GM19043 (cell line): ENCODE results near the gene EPHA8.

ENCODE experiments used
- ATAC-seq: cut with Tn5 transposase; IDR thresholded peaks from one replicate; pipeline ENCODE4 v1.9.1; 2021; ENCODE audit warnings: low read depth; ENCODE audit not compliant: unreplicated experiment

The EPHA8 gene

DNA sequence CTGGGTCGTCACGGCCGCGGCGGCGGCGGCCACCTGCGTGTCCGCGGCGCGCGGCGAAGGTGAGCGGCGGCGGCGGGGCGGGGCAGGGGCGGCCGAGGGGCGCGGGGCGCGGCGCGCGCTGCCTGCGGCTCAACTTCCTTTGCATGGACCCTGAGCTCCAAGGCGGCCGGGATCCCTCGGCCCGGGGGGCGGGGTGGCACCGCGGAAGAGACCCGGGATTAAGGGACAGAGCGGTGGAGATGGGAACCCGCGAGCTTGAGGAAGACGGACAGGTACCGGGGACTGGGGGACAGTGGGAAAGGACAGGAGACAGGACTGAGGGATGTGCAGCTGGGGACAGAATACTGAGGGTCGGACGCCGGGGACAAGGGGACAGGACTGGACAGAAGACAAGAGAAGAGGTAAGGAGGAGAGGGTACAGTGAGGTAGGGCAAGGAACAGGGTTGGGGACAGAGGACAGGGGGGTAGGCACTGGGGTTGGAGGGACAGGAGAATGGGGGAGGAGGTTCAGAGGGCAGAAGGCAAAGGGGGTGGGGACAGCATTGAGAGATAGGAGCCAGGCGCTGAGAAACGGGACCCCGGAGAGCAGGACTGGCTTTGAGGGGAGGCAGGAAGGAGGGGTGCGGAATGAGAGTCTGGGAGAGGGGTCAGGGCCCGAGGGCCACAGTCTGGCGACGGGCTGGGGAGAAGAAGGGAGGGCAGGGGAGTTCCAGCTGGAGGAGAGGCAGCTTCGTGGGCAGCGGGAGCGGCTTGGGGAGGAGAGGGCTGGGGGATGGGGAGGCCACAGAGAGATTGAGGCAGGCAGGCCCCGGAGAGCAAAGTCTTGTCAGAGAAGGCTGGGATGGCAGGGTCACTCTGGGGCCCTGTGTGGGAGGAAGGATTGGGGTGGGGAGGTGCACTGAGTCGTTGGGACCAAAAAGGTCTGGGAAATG, 648 bp downstream of the EPHA8 start:
- ATAC-seq: no peak

GRCh38 chr1:22566161-22566560, 2.9 kb downstream of the EPHA8 start:
- no peak for ATAC-seq

DNA sequence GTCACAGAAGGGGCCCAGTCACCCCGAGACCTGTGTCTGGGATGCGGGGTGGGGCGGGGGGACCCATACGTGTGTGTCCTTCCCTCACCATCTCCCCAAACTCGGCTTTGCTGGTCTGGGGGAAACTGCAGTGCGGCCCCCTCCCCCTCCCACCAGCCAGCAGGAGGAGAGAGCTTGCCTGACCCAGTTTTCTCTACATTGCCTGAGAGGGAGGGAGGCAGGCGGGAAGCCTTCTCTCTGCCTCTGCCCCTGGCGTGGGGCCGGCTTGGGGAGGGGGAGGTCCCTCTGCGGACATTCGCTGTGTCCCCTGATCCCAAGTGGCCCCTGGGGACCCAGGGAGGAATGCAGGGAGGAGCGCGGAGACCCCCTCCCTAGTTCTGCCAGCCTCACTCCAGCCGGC, 3.9 kb downstream of the EPHA8 start:
- ATAC-seq: no peak

GRCh38 chr1:22567994-22568393, 4.7 kb downstream of the EPHA8 start:
- ATAC-seq: no peak

- ATAC-seq: no peak
Observed at GRCh38 chr1:22569269-22569668, 6.0 kb downstream of the EPHA8 start.

DNA sequence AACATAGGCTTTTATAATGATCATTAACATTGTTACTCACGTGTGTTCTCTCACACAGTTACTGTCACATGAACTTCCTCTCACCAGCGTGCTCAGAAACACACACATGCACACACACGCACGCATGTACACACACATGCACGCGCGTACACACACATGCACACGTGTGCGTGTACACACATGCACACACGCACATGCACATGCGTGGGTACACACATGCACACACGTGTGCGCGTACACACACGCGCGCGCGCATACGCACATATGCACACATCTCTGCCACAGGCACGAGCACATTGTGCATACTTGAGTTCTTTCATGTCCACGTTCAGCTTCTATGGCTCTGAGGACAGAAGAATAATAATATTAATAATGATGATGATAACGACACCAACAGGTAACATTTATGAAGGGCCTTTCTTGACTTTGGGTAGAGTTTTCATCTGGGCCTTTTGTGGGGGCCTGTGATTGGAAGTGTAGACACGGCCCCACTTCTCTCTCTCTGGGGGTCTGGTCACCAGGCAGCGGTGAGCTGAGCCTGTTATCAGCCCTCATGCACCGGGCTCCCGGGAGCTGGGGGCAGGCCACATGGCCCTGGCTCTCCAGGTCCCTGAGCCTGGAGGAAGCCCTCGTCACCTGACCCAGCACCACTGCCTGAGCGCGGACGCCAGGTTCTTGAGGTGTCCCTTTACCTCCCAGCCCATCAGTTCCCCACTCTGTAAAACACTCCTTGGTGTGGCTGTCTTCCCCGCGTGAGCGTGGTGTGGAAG, 7.0 kb downstream of the EPHA8 start:
- ATAC-seq: no peak

GRCh38 chr1:22572818-22573217, 9.5 kb downstream of the EPHA8 start:
- no peak for ATAC-seq

DNA sequence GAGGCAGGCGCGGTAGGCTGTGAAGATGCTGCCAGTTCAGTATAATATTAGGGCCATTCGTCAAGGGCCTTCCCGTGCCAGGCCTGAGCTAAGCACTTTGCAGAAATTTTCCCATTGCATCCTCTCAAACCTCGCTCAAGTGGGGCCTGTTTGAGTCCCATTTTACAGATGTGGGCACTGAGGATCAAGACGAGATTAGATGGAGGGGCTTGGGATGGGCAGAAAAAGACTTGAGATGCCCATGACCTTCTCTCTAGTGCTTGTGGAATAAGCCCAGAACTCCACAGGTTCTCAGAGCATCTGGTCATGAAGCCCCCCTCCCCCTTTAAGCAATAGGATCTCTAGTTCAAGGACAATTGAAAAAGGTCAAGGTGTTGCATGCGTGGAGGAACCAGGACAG, 9.9 kb downstream of the EPHA8 start:
- no peak for ATAC-seq

DNA sequence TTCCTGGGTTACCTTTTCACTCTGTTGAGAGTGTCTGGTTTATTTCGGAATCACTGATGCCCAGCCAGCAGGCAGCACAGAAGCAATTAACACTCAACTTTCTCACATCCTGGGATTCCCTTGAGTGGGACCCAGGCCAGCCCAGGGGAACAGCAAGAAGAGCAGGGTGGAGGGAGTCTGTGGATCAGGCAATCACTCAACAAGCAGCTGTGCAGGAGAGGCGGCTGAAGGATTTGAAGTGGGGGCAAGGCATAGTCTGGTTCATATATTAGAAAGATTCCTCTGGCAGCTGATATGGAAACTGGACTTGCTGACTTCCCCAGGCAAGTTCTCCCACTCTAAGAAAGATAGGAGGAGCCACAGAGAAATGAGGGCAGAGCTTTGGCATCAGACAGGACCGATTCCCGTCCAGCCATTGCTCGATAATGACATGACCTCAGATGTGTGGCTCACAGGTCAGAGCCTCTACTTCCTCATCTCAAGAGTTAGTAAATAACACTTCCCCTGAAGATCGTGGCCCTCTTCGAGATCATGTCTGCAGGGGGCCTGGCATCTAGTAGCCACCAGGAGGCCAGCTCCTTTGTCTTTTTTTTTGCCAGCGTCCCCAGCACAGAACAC, 12.4 kb downstream of the EPHA8 start:
- ATAC-seq: no peak

DNA sequence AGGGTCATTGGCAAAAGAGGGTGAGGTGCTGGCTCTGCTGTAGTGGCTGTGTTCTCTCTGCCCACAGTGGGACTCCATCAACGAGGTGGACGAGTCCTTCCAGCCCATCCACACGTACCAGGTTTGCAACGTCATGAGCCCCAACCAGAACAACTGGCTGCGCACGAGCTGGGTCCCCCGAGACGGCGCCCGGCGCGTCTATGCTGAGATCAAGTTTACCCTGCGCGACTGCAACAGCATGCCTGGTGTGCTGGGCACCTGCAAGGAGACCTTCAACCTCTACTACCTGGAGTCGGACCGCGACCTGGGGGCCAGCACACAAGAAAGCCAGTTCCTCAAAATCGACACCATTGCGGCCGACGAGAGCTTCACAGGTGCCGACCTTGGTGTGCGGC, 12.9 kb downstream of the EPHA8 start:
- no peak for ATAC-seq

- no peak for ATAC-seq
Observed at GRCh38 chr1:22576617-22577016, 13.3 kb downstream of the EPHA8 start.

DNA sequence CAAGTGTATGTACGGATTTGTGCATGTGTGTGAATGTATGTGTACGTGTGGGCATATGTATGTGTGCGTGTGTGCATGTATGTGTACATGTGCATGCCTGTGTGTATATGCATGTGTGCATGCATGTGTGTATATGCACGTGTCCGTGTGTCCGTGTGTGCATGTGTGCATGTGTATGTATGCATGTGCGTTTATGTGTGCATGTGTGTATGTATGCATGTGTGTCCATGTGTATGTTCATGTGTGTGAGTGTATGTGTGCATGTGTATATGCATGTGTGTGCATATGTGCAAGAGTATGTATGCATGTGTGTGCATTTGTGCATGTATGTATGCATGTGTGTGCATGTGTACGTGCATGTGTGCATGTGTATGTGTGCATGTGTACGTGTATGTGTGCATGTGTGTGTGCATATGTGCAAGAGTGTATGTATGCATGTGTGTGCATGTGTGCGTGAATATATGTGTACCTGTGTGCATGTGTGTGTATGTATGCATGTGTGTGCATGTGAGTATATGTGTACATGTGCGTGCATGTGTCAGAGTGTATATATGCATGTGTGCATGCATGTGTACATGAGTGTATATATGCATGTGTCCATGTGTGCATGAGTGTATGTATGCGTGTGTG, 15.6 kb downstream of the EPHA8 start:
- ATAC-seq: no peak

- ATAC-seq: no peak
Observed at GRCh38 chr1:22579541-22580155, 16.4 kb downstream of the EPHA8 start.

- no peak for ATAC-seq
Observed at GRCh38 chr1:22582661-22583635, 19.7 kb downstream of the EPHA8 start.

DNA sequence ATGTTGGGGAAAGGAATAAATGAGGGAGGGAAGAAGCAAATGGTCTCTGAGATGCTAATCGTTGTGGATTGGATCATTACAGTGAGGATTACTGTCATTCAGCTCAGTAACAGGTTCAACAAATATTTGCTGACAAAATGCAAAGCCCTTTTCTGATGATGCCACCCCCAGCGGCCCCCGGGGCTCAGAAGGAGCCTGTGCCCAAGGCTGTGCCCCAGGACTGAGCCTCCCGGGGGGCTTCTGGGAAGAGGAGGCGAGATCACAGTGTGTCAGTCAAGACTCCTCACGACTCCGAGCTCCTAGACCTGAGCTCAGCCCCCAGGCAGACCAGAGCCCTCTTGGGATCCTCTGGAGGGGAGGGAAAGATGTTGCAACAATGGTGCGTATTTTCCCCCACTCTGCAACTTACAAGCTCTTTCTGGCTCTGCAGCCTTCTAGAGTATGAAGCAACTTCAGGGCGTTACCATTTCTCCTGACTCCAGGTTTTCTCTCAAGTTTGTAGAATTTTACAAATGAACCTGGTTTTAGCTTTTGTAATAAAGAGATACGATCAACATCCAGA, 20.8 kb downstream of the EPHA8 start:
- no peak for ATAC-seq

GRCh38 chr1:22584970-22585369, 21.7 kb downstream of the EPHA8 start:
- ATAC-seq: no peak

- no peak for ATAC-seq
Observed at GRCh38 chr1:22585471-22585870, 22.2 kb downstream of the EPHA8 start.

DNA sequence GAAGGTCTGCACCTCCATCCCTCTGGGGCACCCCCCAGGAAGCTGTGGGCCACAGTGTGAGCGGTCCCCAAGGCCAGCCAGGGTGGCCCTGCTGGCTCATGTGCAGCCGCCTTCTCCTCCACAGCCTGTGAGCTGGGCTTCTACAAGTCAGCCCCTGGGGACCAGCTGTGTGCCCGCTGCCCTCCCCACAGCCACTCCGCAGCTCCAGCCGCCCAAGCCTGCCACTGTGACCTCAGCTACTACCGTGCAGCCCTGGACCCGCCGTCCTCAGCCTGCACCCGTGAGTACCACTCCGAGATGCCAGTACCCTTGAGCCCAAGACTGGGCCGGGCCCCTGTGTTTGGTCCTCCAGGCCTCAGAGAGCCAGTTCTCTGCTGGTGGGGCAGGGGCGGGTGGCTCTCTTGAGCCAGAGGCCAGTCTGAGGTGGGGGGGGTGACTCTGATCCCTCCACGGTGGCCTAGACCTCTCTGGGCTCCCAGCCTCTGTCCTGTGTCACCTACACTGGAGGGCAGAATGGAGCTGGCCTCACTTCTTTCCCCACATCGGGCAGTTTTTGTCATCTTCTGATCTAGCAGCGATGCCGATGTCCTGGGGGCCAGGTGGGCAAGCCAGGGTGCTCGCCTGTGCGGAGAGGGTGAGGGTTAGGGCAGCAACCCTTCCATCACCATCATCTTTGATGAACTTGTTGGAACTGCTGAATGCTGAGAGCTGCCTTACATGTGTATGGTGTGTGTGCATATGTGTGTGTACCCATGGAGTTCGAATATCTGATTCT, 23.3 kb downstream of the EPHA8 start:
- ATAC-seq: no peak
